Measurements from ENCODE around the gene DPM2. TPM values are rescaled to one million over a fixed set of nuclear protein-coding genes. Genes with fewer than 3 reads are reported as not detected.

Gene DPM2
- total and polyA plus RNA-seq, 2 experiments from 2014 or later = 36.6 to 92.4 TPM

GRCh38 chr9:127941062-127941960 lies 3.7 kb upstream of the DPM2 start (continued):
- TF ChIP-seq, protein P1, sequence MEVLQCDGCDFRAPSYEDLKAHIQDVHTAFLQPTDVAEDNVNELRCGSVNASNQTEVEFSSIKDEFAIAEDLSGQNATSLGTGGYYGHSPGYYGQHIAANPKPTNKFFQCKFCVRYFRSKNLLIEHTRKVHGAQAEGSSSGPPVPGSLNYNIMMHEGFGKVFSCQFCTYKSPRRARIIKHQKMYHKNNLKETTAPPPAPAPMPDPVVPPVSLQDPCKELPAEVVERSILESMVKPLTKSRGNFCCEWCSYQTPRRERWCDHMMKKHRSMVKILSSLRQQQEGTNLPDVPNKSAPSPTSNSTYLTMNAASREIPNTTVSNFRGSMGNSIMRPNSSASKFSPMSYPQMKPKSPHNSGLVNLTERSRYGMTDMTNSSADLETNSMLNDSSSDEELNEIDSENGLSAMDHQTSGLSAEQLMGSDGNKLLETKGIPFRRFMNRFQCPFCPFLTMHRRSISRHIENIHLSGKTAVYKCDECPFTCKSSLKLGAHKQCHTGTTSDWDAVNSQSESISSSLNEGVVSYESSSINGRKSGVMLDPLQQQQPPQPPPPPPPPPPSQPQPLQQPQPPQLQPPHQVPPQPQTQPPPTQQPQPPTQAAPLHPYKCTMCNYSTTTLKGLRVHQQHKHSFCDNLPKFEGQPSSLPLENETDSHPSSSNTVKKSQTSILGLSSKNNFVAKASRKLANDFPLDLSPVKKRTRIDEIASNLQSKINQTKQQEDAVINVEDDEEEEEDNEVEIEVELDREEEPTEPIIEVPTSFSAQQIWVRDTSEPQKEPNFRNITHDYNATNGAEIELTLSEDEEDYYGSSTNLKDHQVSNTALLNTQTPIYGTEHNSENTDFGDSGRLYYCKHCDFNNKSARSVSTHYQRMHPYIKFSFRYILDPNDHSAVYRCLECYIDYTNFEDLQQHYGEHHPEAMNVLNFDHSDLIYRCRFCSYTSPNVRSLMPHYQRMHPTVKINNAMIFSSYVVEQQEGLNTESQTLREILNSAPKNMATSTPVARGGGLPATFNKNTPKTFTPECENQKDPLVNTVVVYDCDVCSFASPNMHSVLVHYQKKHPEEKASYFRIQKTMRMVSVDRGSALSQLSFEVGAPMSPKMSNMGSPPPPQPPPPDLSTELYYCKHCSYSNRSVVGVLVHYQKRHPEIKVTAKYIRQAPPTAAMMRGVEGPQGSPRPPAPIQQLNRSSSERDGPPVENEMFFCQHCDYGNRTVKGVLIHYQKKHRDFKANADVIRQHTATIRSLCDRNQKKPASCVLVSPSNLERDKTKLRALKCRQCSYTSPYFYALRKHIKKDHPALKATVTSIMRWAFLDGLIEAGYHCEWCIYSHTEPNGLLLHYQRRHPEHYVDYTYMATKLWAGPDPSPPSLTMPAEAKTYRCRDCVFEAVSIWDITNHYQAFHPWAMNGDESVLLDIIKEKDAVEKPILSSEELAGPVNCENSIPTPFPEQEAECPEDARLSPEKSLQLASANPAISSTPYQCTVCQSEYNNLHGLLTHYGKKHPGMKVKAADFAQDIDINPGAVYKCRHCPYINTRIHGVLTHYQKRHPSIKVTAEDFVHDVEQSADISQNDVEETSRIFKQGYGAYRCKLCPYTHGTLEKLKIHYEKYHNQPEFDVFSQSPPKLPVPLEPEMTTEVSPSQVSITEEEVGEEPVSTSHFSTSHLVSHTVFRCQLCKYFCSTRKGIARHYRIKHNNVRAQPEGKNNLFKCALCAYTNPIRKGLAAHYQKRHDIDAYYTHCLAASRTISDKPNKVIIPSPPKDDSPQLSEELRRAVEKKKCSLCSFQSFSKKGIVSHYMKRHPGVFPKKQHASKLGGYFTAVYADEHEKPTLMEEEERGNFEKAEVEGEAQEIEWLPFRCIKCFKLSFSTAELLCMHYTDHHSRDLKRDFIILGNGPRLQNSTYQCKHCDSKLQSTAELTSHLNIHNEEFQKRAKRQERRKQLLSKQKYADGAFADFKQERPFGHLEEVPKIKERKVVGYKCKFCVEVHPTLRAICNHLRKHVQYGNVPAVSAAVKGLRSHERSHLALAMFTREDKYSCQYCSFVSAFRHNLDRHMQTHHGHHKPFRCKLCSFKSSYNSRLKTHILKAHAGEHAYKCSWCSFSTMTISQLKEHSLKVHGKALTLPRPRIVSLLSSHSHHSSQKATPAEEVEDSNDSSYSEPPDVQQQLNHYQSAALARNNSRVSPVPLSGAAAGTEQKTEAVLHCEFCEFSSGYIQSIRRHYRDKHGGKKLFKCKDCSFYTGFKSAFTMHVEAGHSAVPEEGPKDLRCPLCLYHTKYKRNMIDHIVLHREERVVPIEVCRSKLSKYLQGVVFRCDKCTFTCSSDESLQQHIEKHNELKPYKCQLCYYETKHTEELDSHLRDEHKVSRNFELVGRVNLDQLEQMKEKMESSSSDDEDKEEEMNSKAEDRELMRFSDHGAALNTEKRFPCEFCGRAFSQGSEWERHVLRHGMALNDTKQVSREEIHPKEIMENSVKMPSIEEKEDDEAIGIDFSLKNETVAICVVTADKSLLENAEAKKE (CRISPR knock-in tag; IDR thresholded peaks at IDR 0.05) = no peak
- no peak for TF ChIP-seq EZH2phosphoT487 (IDR thresholded peaks at IDR 0.05; ENCODE audit: unreplicated experiment)
- TF ChIP-seq, protein P2, sequence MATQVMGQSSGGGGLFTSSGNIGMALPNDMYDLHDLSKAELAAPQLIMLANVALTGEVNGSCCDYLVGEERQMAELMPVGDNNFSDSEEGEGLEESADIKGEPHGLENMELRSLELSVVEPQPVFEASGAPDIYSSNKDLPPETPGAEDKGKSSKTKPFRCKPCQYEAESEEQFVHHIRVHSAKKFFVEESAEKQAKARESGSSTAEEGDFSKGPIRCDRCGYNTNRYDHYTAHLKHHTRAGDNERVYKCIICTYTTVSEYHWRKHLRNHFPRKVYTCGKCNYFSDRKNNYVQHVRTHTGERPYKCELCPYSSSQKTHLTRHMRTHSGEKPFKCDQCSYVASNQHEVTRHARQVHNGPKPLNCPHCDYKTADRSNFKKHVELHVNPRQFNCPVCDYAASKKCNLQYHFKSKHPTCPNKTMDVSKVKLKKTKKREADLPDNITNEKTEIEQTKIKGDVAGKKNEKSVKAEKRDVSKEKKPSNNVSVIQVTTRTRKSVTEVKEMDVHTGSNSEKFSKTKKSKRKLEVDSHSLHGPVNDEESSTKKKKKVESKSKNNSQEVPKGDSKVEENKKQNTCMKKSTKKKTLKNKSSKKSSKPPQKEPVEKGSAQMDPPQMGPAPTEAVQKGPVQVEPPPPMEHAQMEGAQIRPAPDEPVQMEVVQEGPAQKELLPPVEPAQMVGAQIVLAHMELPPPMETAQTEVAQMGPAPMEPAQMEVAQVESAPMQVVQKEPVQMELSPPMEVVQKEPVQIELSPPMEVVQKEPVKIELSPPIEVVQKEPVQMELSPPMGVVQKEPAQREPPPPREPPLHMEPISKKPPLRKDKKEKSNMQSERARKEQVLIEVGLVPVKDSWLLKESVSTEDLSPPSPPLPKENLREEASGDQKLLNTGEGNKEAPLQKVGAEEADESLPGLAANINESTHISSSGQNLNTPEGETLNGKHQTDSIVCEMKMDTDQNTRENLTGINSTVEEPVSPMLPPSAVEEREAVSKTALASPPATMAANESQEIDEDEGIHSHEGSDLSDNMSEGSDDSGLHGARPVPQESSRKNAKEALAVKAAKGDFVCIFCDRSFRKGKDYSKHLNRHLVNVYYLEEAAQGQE (IDR thresholded peaks at IDR 0.05; ENCODE audit: unreplicated experiment) = no peak
- TF ChIP-seq ZNF114 (CRISPR knock-in tag; IDR thresholded peaks at IDR 0.05) = no peak
- no peak for TF ChIP-seq ZNF331 (CRISPR knock-in tag; IDR thresholded peaks at IDR 0.05; ENCODE audit: low read depth)
